Neural progenitor cell (in vitro differentiated cells): ENCODE results near the gene PKD1L1.

ENCODE experiments used
- EZH2phosphoT487 ChIP-seq: fragments of 200-600 bp; sonication (generic); IDR thresholded peaks from 2 replicates; pipeline ENCODE4 v1.6.1; 2017; ENCODE audit warnings: antibody characterized with exemption
- TF ChIP-seq, protein P1 (sequence below): fragments of 200-600 bp; sonication (generic); IDR thresholded peaks from 2 replicates; pipeline ENCODE4 v1.5.1; 2017; ENCODE audit warnings: antibody characterized with exemption, mild to moderate bottlenecking

DNA sequence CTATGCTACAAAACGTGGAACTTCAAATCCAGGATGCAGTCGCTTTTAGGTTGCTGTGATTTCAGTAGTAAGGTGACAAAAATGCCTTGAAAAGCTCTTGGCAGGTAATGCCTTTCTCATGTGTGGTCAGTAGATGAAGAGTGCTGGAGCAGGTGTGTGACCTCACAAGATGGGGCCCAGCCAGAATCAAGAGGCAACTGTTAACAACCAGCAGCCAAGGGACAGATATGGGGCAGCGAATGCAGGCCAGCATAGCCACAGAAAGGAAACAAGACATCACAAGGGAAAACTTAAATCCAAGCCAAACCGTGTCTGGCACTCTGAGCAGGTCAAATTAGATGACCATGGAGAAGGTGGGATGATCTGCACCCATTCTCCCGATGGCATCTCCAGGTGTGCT is 18.9 kb upstream of the PKD1L1 start:
- no peak for TF ChIP-seq EZH2phosphoT487
- TF ChIP-seq, protein P1, sequence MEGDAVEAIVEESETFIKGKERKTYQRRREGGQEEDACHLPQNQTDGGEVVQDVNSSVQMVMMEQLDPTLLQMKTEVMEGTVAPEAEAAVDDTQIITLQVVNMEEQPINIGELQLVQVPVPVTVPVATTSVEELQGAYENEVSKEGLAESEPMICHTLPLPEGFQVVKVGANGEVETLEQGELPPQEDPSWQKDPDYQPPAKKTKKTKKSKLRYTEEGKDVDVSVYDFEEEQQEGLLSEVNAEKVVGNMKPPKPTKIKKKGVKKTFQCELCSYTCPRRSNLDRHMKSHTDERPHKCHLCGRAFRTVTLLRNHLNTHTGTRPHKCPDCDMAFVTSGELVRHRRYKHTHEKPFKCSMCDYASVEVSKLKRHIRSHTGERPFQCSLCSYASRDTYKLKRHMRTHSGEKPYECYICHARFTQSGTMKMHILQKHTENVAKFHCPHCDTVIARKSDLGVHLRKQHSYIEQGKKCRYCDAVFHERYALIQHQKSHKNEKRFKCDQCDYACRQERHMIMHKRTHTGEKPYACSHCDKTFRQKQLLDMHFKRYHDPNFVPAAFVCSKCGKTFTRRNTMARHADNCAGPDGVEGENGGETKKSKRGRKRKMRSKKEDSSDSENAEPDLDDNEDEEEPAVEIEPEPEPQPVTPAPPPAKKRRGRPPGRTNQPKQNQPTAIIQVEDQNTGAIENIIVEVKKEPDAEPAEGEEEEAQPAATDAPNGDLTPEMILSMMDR, result no peak
